ENCODE data around the gene RETREG3. TPM values are rescaled to one million over a fixed set of nuclear protein-coding genes. Genes with fewer than 3 reads are reported as not detected.

Gene RETREG3
- total RNA-seq, 1 donor from 2014 or later, result 48.7 TPM

GRCh38 chr17:42591411-42591810, 17.8 kb downstream of the RETREG3 start:
- no peaks in the 10 kb centered on the region for H3K27me3 Mint-ChIP-seq (ENCODE audit: low read depth)
- no peaks in the 10 kb centered on the region for H3K9me3 Mint-ChIP-seq
- H3K36me3 Mint-ChIP-seq (ENCODE audit: low read depth), result peaks cover 2% of the 10 kb centered on the region
- no peak for DNase-seq (ENCODE audit: low read depth, low spot score)
- no peaks in the 10 kb centered on the region for H3K4me1 Mint-ChIP-seq
- H3K27ac Mint-ChIP-seq (ENCODE audit: unreplicated experiment), result no peak overlapping the region
- H3K4me3 Mint-ChIP-seq, result no peak overlapping the region
- TF ChIP-seq CTCF (conservative IDR thresholded peaks at IDR 0.05), result no peak

GRCh38 chr17:42590886-42591285, 18.3 kb downstream of the RETREG3 start:
- no peaks in the 10 kb centered on the region for H3K4me1 Mint-ChIP-seq

GRCh38 chr17:42586514-42587230, 22.5 kb downstream of the RETREG3 start:
- Mint-ChIP-seq H3K4me1 (no peaks in the 10 kb centered on the region), H3K36me3 (ENCODE audit: low read depth) (peaks cover 5% of the 10 kb centered on the region), H3K4me3 (no peak overlapping the region), H3K27ac (ENCODE audit: unreplicated experiment) (no peak overlapping the region), H3K27me3 (ENCODE audit: low read depth) (no peaks in the 10 kb centered on the region), H3K9me3 (no peaks in the 10 kb centered on the region)
- no peak for TF ChIP-seq CTCF (conservative IDR thresholded peaks at IDR 0.05)
- no peak for DNase-seq (ENCODE audit: low read depth, low spot score)

More at GRCh38 chr17:42590886-42591285, 18.3 kb downstream of the RETREG3 start:
- DNase-seq (ENCODE audit: low read depth, low spot score), result no peak
- no peak for TF ChIP-seq CTCF (conservative IDR thresholded peaks at IDR 0.05)
- no peak overlapping the region for H3K4me3 Mint-ChIP-seq
- no peaks in the 10 kb centered on the region for H3K36me3 Mint-ChIP-seq (ENCODE audit: low read depth)
- H3K9me3 Mint-ChIP-seq, result no peaks in the 10 kb centered on the region
- no peak overlapping the region for H3K27ac Mint-ChIP-seq (ENCODE audit: unreplicated experiment)
- H3K27me3 Mint-ChIP-seq (ENCODE audit: low read depth), result no peaks in the 10 kb centered on the region

GRCh38 chr17:42585353-42585752, 23.8 kb downstream of the RETREG3 start:
- H3K27me3 Mint-ChIP-seq (ENCODE audit: low read depth), result no peaks in the 10 kb centered on the region
- H3K36me3 Mint-ChIP-seq (ENCODE audit: low read depth), result peaks cover 5% of the 10 kb centered on the region
- DNase-seq (ENCODE audit: low read depth, low spot score), result no peak
- no peak for TF ChIP-seq CTCF (conservative IDR thresholded peaks at IDR 0.05)
- no peaks in the 10 kb centered on the region for H3K9me3 Mint-ChIP-seq
- no peaks in the 10 kb centered on the region for H3K4me1 Mint-ChIP-seq
- H3K27ac Mint-ChIP-seq (ENCODE audit: unreplicated experiment), result no peak overlapping the region
- H3K4me3 Mint-ChIP-seq, result no peak overlapping the region

- H3K4me3 Mint-ChIP-seq, result no peak overlapping the region
- peaks cover under 1% of the 10 kb centered on the region for H3K4me1 Mint-ChIP-seq
- peaks cover 5% of the 10 kb centered on the region for H3K36me3 Mint-ChIP-seq (ENCODE audit: low read depth)
- H3K27me3 Mint-ChIP-seq (ENCODE audit: low read depth), result no peaks in the 10 kb centered on the region
- no peak for TF ChIP-seq CTCF (conservative IDR thresholded peaks at IDR 0.05)
- no peak for DNase-seq (ENCODE audit: low read depth, low spot score)
- no peak overlapping the region for H3K27ac Mint-ChIP-seq (ENCODE audit: unreplicated experiment)
- H3K9me3 Mint-ChIP-seq, result no peaks in the 10 kb centered on the region
These were observed 24.3 kb downstream of the RETREG3 start for GRCh38 chr17:42584880-42585279.
